Measurements from ENCODE around the gene ITM2C.

The ITM2C gene

DNA sequence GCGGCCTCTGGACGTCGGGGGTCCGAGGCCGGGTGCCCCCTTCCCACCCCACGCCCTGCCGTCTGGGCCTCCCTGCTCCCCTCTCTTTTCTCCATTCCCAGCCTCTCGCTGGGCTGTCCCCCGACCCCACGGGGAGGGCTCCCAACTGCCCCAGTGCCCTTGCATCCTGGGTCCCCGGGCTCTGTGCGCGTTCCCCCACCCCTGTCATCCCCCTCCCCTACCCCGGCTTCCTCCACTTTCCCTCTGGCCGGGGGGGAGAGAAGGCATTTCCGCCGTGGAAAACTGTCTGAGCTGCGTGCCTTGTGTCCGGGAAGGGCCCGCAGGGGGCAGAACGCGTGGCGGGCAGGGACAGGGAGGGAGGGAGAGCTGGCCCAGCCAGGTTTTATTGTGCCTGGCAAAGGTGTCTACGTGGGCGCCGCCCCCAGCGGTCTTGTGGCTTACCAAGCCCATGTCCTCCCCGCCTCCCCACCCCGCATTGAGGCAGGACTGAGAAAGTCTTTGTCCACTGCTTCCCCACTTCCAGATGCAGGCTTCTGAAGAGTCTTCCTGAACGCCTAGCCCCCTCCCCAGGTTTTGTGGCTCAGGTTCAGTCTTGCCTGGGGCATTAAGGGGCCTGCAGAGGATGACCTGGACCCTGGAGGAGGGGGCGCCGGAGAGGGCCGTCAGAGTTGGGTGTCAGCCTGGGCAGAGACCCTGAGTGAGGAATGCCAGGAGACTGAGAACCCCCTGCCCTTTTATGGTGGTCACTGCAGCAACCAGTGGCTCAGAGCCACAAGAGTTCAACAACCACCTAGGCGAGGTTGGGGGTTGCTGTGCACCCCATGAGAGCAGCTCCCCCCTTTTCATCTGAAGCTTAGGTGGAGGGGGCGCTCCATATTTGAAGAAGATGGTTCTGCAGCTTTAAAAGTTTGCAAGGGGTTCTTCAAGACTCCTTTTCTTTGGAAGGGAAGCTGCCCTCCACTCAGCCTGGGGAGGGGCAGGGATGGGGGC is 1.3 kb downstream of the ITM2C start:
- Histone ChIP-seq H3K27ac (ENCODE audit: extremely low read depth, low read depth, low read length) (no peak overlapping the region; the same call in 1 of the 2 replicates), H3K4me1 (ENCODE audit: control insufficient read depth, insufficient read depth, low read length) (peaks cover 31% of the 10 kb centered on the region), H3K36me3 (ENCODE audit: control insufficient read depth in 2 of 2, insufficient read depth in 1 of 2, low read length in 2 of 2) (peaks cover 0 to 5% of the 10 kb centered on the region in 2 experiments; a peak in 1 of 3 replicates), H3K4me3 (ENCODE audit: low read depth, low read length) (peak overlapping the region; percentile 89), H3K9me3 (ENCODE audit: control insufficient read depth, insufficient read depth, low read depth, low read length) (no peaks in the 10 kb centered on the region)
- POLR2A ChIA-PET: interaction anchor here (0.6 to 1.5 kb wide), 2 partner anchors 11 to 13 kb away, joined by 3 to 4 read pairs; no protein-coding TSS in a partner anchor
- CTCF ChIA-PET: interaction anchor here (1.0 to 2.7 kb wide), 5 partner anchors 12 to 121 kb away, joined by 3 to 7 read pairs (median 6); no protein-coding TSS in a partner anchor
- TF ChIP-seq, protein P1, sequence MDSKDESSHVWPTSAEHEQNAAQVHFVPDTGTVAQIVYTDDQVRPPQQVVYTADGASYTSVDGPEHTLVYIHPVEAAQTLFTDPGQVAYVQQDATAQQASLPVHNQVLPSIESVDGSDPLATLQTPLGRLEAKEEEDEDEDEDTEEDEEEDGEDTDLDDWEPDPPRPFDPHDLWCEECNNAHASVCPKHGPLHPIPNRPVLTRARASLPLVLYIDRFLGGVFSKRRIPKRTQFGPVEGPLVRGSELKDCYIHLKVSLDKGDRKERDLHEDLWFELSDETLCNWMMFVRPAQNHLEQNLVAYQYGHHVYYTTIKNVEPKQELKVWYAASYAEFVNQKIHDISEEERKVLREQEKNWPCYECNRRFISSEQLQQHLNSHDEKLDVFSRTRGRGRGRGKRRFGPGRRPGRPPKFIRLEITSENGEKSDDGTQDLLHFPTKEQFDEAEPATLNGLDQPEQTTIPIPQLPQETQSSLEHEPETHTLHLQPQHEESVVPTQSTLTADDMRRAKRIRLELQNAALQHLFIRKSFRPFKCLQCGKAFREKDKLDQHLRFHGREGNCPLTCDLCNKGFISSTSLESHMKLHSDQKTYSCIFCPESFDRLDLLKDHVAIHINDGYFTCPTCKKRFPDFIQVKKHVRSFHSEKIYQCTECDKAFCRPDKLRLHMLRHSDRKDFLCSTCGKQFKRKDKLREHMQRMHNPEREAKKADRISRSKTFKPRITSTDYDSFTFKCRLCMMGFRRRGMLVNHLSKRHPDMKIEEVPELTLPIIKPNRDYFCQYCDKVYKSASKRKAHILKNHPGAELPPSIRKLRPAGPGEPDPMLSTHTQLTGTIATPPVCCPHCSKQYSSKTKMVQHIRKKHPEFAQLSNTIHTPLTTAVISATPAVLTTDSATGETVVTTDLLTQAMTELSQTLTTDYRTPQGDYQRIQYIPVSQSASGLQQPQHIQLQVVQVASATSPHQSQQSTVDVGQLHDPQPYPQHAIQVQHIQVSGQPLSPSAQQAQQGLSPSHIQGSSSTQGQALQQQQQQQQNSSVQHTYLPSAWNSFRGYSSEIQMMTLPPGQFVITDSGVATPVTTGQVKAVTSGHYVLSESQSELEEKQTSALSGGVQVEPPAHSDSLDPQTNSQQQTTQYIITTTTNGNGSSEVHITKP (tag by site-specific recombination; IDR thresholded peaks at IDR 0.05): peak; percentile 99
- TF ChIP-seq ZNF623 (tag by site-specific recombination; IDR thresholded peaks at IDR 0.05): peak; percentile 65
- TF ChIP-seq EGR2 (tag by site-specific recombination; IDR thresholded peaks at IDR 0.05; ENCODE audit: low read depth): peak; percentile 79
- no peak for TF ChIP-seq ZNF843 (tag by site-specific recombination; IDR thresholded peaks at IDR 0.05)
- no peak for TF ChIP-seq ZNF670 (tag by site-specific recombination; IDR thresholded peaks at IDR 0.05; ENCODE audit: low read depth)
- peak; percentile 48 for TF ChIP-seq SP7 (tag by site-specific recombination; IDR thresholded peaks at IDR 0.05)
- TF ChIP-seq ZNF324 (tag by site-specific recombination; IDR thresholded peaks at IDR 0.05): no peak
- peak; percentile 14; the same call in 1 of the 2 replicates for TF ChIP-seq ZNF335 (tag by site-specific recombination; conservative IDR thresholded peaks at IDR 0.05)
- no peak for TF ChIP-seq ZNF433 (tag by site-specific recombination; IDR thresholded peaks at IDR 0.05; ENCODE audit: low read depth)
- TF ChIP-seq, protein P2, sequence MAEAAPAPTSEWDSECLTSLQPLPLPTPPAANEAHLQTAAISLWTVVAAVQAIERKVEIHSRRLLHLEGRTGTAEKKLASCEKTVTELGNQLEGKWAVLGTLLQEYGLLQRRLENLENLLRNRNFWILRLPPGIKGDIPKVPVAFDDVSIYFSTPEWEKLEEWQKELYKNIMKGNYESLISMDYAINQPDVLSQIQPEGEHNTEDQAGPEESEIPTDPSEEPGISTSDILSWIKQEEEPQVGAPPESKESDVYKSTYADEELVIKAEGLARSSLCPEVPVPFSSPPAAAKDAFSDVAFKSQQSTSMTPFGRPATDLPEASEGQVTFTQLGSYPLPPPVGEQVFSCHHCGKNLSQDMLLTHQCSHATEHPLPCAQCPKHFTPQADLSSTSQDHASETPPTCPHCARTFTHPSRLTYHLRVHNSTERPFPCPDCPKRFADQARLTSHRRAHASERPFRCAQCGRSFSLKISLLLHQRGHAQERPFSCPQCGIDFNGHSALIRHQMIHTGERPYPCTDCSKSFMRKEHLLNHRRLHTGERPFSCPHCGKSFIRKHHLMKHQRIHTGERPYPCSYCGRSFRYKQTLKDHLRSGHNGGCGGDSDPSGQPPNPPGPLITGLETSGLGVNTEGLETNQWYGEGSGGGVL (tag by site-specific recombination; IDR thresholded peaks at IDR 0.05): peak; percentile 90
- TF ChIP-seq ZNF423 (tag by site-specific recombination; IDR thresholded peaks at IDR 0.05): 0 out of 2 replicates have a peak, but pooled peaks have one; percentile 14
- TF ChIP-seq, protein P3, sequence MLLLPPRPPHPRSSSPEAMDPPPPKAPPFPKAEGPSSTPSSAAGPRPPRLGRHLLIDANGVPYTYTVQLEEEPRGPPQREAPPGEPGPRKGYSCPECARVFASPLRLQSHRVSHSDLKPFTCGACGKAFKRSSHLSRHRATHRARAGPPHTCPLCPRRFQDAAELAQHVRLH (tag by site-specific recombination; IDR thresholded peaks at IDR 0.05): no peak
- peak; percentile 56 for TF ChIP-seq ZBTB8A (tag by site-specific recombination; IDR thresholded peaks at IDR 0.05)
- no peak for TF ChIP-seq ZNF501 (tag by site-specific recombination; IDR thresholded peaks at IDR 0.05)
- peak; percentile 90 for TF ChIP-seq ZFHX2 (tag by site-specific recombination; conservative IDR thresholded peaks at IDR 0.05)
- TF ChIP-seq ZNF16 (tag by site-specific recombination; IDR thresholded peaks at IDR 0.05; ENCODE audit: low read depth): no peak
- TF ChIP-seq KLF1 (tag by site-specific recombination; IDR thresholded peaks at IDR 0.05): peak; percentile 26; the same call in 1 of the 2 replicates
- TF ChIP-seq, protein P4, sequence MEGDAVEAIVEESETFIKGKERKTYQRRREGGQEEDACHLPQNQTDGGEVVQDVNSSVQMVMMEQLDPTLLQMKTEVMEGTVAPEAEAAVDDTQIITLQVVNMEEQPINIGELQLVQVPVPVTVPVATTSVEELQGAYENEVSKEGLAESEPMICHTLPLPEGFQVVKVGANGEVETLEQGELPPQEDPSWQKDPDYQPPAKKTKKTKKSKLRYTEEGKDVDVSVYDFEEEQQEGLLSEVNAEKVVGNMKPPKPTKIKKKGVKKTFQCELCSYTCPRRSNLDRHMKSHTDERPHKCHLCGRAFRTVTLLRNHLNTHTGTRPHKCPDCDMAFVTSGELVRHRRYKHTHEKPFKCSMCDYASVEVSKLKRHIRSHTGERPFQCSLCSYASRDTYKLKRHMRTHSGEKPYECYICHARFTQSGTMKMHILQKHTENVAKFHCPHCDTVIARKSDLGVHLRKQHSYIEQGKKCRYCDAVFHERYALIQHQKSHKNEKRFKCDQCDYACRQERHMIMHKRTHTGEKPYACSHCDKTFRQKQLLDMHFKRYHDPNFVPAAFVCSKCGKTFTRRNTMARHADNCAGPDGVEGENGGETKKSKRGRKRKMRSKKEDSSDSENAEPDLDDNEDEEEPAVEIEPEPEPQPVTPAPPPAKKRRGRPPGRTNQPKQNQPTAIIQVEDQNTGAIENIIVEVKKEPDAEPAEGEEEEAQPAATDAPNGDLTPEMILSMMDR (tag by site-specific recombination; IDR thresholded peaks at IDR 0.05): peak; percentile 53
- TF ChIP-seq, protein P5, sequence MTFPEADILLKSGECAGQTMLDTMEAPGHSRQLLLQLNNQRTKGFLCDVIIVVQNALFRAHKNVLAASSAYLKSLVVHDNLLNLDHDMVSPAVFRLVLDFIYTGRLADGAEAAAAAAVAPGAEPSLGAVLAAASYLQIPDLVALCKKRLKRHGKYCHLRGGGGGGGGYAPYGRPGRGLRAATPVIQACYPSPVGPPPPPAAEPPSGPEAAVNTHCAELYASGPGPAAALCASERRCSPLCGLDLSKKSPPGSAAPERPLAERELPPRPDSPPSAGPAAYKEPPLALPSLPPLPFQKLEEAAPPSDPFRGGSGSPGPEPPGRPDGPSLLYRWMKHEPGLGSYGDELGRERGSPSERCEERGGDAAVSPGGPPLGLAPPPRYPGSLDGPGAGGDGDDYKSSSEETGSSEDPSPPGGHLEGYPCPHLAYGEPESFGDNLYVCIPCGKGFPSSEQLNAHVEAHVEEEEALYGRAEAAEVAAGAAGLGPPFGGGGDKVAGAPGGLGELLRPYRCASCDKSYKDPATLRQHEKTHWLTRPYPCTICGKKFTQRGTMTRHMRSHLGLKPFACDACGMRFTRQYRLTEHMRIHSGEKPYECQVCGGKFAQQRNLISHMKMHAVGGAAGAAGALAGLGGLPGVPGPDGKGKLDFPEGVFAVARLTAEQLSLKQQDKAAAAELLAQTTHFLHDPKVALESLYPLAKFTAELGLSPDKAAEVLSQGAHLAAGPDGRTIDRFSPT (tag by site-specific recombination; IDR thresholded peaks at IDR 0.05): peak; percentile 25; the same call in 1 of the 2 replicates
- peak; percentile 92 for TF ChIP-seq GLIS1 (tag by site-specific recombination; IDR thresholded peaks at IDR 0.05)
- TF ChIP-seq, protein P6, sequence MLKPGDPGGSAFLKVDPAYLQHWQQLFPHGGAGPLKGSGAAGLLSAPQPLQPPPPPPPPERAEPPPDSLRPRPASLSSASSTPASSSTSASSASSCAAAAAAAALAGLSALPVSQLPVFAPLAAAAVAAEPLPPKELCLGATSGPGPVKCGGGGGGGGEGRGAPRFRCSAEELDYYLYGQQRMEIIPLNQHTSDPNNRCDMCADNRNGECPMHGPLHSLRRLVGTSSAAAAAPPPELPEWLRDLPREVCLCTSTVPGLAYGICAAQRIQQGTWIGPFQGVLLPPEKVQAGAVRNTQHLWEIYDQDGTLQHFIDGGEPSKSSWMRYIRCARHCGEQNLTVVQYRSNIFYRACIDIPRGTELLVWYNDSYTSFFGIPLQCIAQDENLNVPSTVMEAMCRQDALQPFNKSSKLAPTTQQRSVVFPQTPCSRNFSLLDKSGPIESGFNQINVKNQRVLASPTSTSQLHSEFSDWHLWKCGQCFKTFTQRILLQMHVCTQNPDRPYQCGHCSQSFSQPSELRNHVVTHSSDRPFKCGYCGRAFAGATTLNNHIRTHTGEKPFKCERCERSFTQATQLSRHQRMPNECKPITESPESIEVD (tag by site-specific recombination; IDR thresholded peaks at IDR 0.05): no peak
- TF ChIP-seq SP2 (tag by site-specific recombination; IDR thresholded peaks at IDR 0.05): peak; percentile 65
- no peak for TF ChIP-seq ZNF558 (tag by site-specific recombination; IDR thresholded peaks at IDR 0.05)
- TF ChIP-seq ZNF701 (tag by site-specific recombination; IDR thresholded peaks at IDR 0.05): no peak
- TF ChIP-seq ZNF791 (tag by site-specific recombination; IDR thresholded peaks at IDR 0.05): no peak

Data from HEK293 (cell line).